22Rv1 (cell line): ENCODE results near the gene SULT1B1.

Source experiments
- H3K27ac ChIP-seq: fragments of 450-650 bp; 2 replicates; pipeline ENCODE4 v1.5.1; 2017
- ZFX ChIP-seq: fragments of 450-650 bp; IDR thresholded peaks from 2 replicates; pipeline ENCODE4 v1.6.1; 2017; ENCODE audit warnings: antibody characterized with exemption, borderline replicate concordance
- TF ChIP-seq, protein P1 (sequence below): fragments of 450-650 bp; IDR thresholded peaks from 2 replicates; pipeline ENCODE4 v1.5.1; 2017; ENCODE audit warnings: mild to moderate bottlenecking

SULT1B1 gene

DNA sequence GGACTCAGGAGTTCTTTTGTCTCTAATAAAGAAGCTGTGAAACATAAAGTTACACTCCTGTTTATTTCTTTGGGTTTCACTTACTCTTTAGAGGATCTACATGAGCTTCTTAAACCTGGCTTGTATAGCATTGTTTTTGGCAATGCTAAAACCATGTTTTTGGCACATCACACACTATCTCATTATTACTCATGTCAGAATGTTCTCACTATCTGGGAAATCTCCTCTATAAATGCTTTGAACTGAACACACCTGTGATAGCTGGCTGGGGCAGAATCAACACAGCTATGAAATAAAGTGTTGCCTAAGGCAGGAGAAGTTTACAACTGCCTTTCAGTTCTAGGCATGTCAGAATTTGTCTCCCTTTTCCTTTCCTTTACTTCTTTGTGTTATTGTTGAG is 52.6 kb downstream of the SULT1B1 start:
- TF ChIP-seq ZFX, result no peak
- TF ChIP-seq, protein P1, sequence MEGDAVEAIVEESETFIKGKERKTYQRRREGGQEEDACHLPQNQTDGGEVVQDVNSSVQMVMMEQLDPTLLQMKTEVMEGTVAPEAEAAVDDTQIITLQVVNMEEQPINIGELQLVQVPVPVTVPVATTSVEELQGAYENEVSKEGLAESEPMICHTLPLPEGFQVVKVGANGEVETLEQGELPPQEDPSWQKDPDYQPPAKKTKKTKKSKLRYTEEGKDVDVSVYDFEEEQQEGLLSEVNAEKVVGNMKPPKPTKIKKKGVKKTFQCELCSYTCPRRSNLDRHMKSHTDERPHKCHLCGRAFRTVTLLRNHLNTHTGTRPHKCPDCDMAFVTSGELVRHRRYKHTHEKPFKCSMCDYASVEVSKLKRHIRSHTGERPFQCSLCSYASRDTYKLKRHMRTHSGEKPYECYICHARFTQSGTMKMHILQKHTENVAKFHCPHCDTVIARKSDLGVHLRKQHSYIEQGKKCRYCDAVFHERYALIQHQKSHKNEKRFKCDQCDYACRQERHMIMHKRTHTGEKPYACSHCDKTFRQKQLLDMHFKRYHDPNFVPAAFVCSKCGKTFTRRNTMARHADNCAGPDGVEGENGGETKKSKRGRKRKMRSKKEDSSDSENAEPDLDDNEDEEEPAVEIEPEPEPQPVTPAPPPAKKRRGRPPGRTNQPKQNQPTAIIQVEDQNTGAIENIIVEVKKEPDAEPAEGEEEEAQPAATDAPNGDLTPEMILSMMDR, result no peak
- H3K27ac ChIP-seq, result no peak overlapping the region

DNA sequence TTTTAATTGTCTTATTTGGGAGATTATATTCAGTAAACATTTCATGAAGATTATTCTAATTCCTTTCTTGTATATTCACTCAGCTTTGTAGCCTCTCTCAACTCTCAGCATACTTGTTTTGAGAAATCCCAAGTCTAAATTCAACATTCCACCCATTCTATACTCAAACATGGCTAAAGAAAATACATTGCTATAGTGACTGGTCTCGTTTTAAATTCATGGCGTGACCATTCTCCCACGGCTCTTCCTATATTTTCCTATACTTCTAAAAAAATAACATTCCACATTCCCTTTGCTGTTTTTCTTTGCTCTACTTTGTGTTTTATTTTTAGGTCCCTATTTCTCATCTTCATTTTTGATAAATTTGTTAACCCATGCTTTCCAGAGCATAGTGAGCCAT is 58.2 kb downstream of the SULT1B1 start:
- TF ChIP-seq, protein P1, result no peak
- TF ChIP-seq ZFX, result no peak
- no peak overlapping the region for H3K27ac ChIP-seq

DNA sequence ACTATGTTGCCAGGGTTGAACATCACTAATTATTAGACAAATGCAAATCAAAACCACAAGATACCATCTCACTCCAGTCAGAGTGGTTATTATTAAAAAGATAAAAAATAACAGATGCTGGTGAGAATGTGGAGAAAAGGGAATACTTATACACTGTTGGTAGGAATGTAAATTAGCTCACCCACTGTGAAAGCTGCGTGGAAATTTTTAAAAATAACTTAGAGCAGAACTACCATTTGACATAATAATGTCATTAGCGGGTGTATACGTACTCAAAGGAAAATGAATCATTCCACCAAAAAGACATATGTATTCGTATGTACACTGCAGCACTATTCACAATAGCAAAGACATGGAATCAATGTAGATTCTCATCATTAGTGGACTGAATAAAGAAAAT is 58.7 kb downstream of the SULT1B1 start:
- TF ChIP-seq ZFX, result no peak
- TF ChIP-seq, protein P1, result no peak
- no peak overlapping the region for H3K27ac ChIP-seq

GRCh38 chr4:69697536-69698242 is 62.7 kb downstream of the SULT1B1 start:
- no peak overlapping the region for H3K27ac ChIP-seq
- no peak for TF ChIP-seq ZFX
- TF ChIP-seq, protein P1, result no peak

DNA sequence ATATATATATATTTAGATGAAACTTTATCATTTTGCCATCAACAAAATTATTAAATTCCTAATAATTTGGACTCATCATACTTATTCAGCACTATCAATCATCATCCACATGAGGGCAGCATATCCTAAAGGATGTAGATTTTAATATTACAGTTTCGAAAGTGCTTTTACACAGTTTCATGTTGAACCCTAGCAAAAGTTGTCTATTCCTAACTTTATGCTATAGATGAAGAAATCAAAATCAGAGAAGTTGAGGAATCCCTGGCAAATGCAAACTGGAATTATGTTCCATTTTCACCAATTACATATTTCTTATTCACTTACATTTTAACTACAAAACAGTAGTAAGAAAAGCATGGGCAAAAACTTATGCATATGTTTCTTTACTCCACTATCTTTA is 70.8 kb downstream of the SULT1B1 start:
- TF ChIP-seq, protein P1, result peak; percentile 56
- no peak for TF ChIP-seq ZFX
- H3K27ac ChIP-seq, result no peak overlapping the region

DNA sequence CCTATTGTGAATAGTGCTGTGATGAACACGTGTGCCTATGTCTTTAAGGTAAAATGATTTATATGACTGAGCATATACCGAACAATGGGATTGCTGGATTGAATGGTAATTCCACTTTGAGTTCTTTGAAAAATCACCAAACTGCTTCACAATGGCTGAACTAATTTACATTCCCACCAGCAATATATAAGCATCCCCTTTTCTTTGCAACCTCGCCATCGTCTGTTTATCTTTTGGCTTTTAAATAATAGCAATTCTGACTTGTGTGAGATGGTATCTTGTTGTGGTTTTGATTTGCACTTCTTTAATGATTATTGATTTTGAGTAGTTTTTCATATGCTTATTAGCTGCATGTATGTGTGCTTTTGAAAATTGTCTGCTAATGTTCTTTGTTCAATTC is 75.6 kb downstream of the SULT1B1 start:
- TF ChIP-seq, protein P1, result no peak
- TF ChIP-seq ZFX, result no peak
- H3K27ac ChIP-seq, result no peak overlapping the region
